Spleen (tissue), 11 donors: ENCODE measurements around the gene CDK18. TPM values are rescaled to one million over a fixed set of nuclear protein-coding genes. Genes with fewer than 3 reads are reported as not detected.

Experiments used
- DNase-seq: peaks from one replicate; pipeline ENCODE4 v3.0.0-alpha.2; 2020
- H3K27ac ChIP-seq, 8 donors: fragments of 200-600 bp; sonication (generic) in 7 of 8; 1 replicate in 4 of 8; 2 replicates in 4 of 8; pipeline versions ENCODE4 v1.5.0 to v1.8.0; 2016 to 2021; ENCODE audit warnings: inconsistent platforms in 4 of 8, mild to moderate bottlenecking in 4 of 8, moderate library complexity in 1 of 8
- H3K27me3 ChIP-seq, 7 donors: fragments of 200-600 bp; sonication (generic) in 6 of 7; replicated peaks in 1 of 7; 1 replicate in 4 of 7; 2 replicates in 3 of 7; pipeline versions ENCODE4 v1.5.0 to v1.8.0; 2016 to 2021; ENCODE audit warnings: inconsistent platforms in 3 of 7, mild to moderate bottlenecking in 1 of 7
- H3K36me3 ChIP-seq, 6 donors: fragments of 200-600 bp; sonication (generic) in 5 of 6; 1 replicate in 4 of 6; 2 replicates in 2 of 6; pipeline versions ENCODE4 v1.5.0 to v1.8.0; 2016 to 2021; ENCODE audit warnings: inconsistent platforms in 2 of 6
- H3K4me1 ChIP-seq, 6 donors: fragments of 200-600 bp; sonication (generic) in 5 of 6; 1 replicate in 3 of 6; 2 replicates in 3 of 6; pipeline versions ENCODE4 v1.5.0 to v1.8.0; 2016 to 2021; ENCODE audit warnings: inconsistent platforms in 3 of 6
- H3K4me3 ChIP-seq, 8 donors: fragments of 200-600 bp; sonication (generic) in 7 of 8; 1 replicate in 4 of 8; 2 replicates in 4 of 8; pipeline versions ENCODE4 v1.5.0 to v1.8.0; 2016 to 2021; ENCODE audit warnings: inconsistent platforms in 4 of 8, mild to moderate bottlenecking in 4 of 8, moderate library complexity in 2 of 8
- H3K9me3 ChIP-seq, 8 donors: fragments of 200-600 bp; sonication (generic) in 7 of 8; 1 replicate in 4 of 8; 2 replicates in 4 of 8; pipeline versions ENCODE4 v1.5.0 to v1.8.0; 2016 to 2021; ENCODE audit warnings: inconsistent platforms in 4 of 8
- POLR2A ChIP-seq, 3 donors: fragments of 450-650 bp; IDR thresholded peaks; one replicate each; pipeline ENCODE4 v1.5.1; 2017; ENCODE audit warnings: antibody characterized with exemption in 3 of 3, mild to moderate bottlenecking in 1 of 3
- POLR2AphosphoS5 ChIP-seq, 3 donors: sonication (generic); formaldehyde crosslinking; IDR thresholded peaks; one replicate each; pipeline ENCODE4 v1.5.1; 2017; ENCODE audit warnings: antibody characterized with exemption in 3 of 3
- WGBS, 5 donors: extraction: QIAGEN DNeasy Blood & Tissue Kit in 3 of 5; methylation state at CpG; one replicate each; pipeline versions ENCODE4 v1.1.5 to v1.1.7; 2013 to 2018; 5-methylcytosine and 5-hydroxymethylcytosine counted together
- intact Hi-C: fragments of 100-400 bp; cut with DNase I; formaldehyde crosslinking; loops from one replicate; pipeline ENCODE4 v1.15.0; 2023; ENCODE audit warnings: low total_unique reads
- polyA plus RNA-seq, 3 donors: library from polyadenylated mRNA; stranded (reverse); fragments of 200-250 nt; gene quantifications; one replicate each; pipeline ENCODE4 v1.2.1, GENCODE V29; 2013
- total RNA-seq, 7 donors: library from RNA; depleted of rRNA in 3 of 7; stranded (reverse); fragments of >200 nt in 3 of 7; fragmentation: NEBNext Ultra II Directional in 4 of 7; extraction: Animal tissue kit (Norgen Biotek cat#: 25700) in 4 of 7; gene quantifications; one replicate each; pipeline versions ENCODE4 v1.1.0 to v1.2.1, GENCODE V29; 2016 to 2021
- TF ChIP-seq, protein P1 (sequence below), 11 experiments: fragments of 200-600 bp in 7 of 11; fragments of 450-650 bp in 4 of 11; sonication (generic) in 4 of 11; IDR thresholded peaks in 8 of 11; conservative IDR thresholded peaks in 3 of 11; 1 replicate in 7 of 11; 2 replicates in 4 of 11; pipeline versions ENCODE4 v1.4.0 to v1.8.0; 2016 to 2021; ENCODE audit warnings: antibody characterized with exemption in 11 of 11, inconsistent platforms in 4 of 11, mild to moderate bottlenecking in 1 of 11
- donor health status: healthy with polysubstance abuse.
- donor health status: DM: no; HTN: no; CAD: no; lungs with moderate emphysema.
- donor health status: DM: no; HTN: no; CAD: no.
- donor health status: Bipolar disorder and iron deficiency.
- donor health status: healthy.
- donor health status: DM: no; HTN: no; CAD: no.
- donor health status: DM: yes; HTN: yes; CAD: no.

The CDK18 gene
- total and polyA plus RNA-seq, 10 donors = 3.5 to 25.3 (median 17.8) TPM

DNA sequence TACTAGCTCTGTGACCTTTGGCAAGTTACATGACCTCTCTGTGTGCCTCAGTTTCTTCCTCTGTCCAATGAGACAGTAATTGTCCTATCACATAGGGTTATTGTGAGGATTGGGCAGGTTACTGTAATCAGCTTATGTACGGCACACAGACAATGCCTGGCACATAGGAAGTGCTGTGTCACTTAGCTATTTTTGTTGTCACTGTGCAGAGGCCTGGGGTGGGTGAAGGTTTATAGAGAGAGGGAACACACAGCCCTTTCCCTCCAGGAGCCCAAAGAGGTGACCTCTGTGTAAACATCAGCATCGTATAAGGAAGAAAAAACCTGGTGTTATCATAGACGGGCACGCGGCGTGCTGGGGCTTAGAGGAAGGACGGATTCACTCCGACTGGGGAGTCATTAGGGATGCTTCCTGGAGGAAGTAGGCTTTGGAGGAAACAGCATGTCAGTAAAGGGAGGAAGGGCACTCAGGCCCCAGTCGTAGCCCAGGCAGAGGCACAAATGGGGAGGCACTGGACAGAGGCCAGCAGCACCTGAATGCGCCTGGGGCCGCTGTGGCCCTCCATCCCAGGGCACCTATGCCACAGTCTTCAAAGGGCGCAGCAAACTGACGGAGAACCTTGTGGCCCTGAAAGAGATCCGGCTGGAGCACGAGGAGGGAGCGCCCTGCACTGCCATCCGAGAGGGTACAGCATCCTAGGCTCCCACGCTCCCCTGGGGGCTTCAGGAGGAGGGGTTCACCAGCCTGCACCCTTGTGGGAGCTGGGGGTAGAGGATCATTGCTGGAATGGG is 21.2 kb downstream of the CDK18 start:
- TF ChIP-seq, protein P1, sequence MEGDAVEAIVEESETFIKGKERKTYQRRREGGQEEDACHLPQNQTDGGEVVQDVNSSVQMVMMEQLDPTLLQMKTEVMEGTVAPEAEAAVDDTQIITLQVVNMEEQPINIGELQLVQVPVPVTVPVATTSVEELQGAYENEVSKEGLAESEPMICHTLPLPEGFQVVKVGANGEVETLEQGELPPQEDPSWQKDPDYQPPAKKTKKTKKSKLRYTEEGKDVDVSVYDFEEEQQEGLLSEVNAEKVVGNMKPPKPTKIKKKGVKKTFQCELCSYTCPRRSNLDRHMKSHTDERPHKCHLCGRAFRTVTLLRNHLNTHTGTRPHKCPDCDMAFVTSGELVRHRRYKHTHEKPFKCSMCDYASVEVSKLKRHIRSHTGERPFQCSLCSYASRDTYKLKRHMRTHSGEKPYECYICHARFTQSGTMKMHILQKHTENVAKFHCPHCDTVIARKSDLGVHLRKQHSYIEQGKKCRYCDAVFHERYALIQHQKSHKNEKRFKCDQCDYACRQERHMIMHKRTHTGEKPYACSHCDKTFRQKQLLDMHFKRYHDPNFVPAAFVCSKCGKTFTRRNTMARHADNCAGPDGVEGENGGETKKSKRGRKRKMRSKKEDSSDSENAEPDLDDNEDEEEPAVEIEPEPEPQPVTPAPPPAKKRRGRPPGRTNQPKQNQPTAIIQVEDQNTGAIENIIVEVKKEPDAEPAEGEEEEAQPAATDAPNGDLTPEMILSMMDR (IDR thresholded peaks at IDR 0.05 in 8 of 11, conservative IDR thresholded peaks at IDR 0.05 in 3 of 11) = no peak
- TF ChIP-seq POLR2AphosphoS5 (IDR thresholded peaks at IDR 0.05) = no peak
- no peak for TF ChIP-seq POLR2A (IDR thresholded peaks at IDR 0.05)
- 82 to 94% (median 87%) methylated on average over 16 to 18 of the region's 18 CpGs for WGBS, 5 donors
- peaks cover 0 to 28% (median 0%) of the 10 kb centered on the region in 6 donors for H3K36me3 ChIP-seq
- H3K4me1 ChIP-seq = peaks cover 0 to 18% (median 11%) of the 10 kb centered on the region in 6 donors
- no peak for DNase-seq
- no peak overlapping the region for H3K27ac ChIP-seq
- intact Hi-C loops = loop anchor here (2.0 to 5.0 kb wide), 2 partner anchors 37 to 107 kb away; partner anchors contain the start of gene ELK4
- no peak overlapping the region for H3K4me3 ChIP-seq
- H3K27me3 ChIP-seq = no peaks in the 10 kb centered on the region
- H3K9me3 ChIP-seq = no peaks in the 10 kb centered on the region

DNA sequence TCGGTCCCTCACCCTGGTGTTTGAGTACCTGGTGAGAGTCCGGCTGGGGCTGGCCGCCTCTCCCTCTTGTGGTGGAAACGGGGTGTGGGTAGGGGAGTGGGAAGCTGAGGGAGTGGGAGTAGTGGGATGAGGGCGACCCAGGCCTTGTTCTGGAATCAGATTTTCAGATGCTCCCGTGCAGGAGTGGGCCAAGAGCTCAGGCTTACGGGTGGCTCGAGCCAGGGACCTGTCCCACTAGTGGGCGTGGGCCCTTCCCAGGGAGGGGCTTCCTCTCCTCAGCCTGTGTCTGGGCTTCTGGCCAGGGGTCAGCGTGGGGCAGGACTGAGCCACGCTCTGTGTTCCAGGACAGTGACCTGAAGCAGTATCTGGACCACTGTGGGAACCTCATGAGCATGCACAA is 22.0 kb downstream of the CDK18 start:
- peaks cover 0 to 18% (median 11%) of the 10 kb centered on the region in 6 donors for H3K4me1 ChIP-seq
- TF ChIP-seq, protein P1 (IDR thresholded peaks at IDR 0.05 in 8 of 11, conservative IDR thresholded peaks at IDR 0.05 in 3 of 11) = no peak
- TF ChIP-seq POLR2AphosphoS5 (IDR thresholded peaks at IDR 0.05) (no peak), POLR2A (IDR thresholded peaks at IDR 0.05) (no peak)
- H3K36me3 ChIP-seq = peaks cover 0 to 36% (median 0%) of the 10 kb centered on the region in 6 donors
- no peak overlapping the region for H3K27ac ChIP-seq
- intact Hi-C loops = loop anchor here (5.0 kb wide), 1 partner anchor 106 kb away; the partner anchor contains the start of gene ELK4
- H3K27me3 ChIP-seq = no peaks in the 10 kb centered on the region
- DNase-seq = no peak
- 67 to 91% (median 82%) methylated on average over 7 to 11 of the region's 11 CpGs for WGBS, 5 donors
- no peaks in the 10 kb centered on the region for H3K9me3 ChIP-seq
- H3K4me3 ChIP-seq = no peak overlapping the region

DNA sequence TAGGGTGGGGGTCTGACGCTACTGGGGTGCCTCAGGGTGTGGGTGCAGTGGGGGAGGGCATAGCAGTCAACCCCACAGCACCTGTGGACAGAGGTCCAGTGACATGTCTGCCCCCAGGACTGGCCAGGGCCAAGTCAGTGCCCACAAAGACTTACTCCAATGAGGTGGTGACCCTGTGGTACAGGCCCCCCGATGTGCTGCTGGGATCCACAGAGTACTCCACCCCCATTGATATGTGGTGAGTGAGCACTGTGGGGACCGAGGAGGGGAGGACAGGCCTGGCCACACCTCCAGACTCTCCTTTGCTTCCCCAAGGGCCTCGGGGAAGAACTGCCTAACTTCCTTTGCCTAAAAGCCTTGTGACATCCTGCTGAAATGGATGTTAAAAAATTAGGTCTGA is 23.5 kb downstream of the CDK18 start:
- no peak for TF ChIP-seq POLR2AphosphoS5 (IDR thresholded peaks at IDR 0.05)
- no peak for TF ChIP-seq POLR2A (IDR thresholded peaks at IDR 0.05)
- TF ChIP-seq, protein P1 (IDR thresholded peaks at IDR 0.05 in 8 of 11, conservative IDR thresholded peaks at IDR 0.05 in 3 of 11) = no peak
- Histone ChIP-seq H3K36me3 (peaks cover 0 to 47% (median 0%) of the 10 kb centered on the region in 6 donors), H3K4me1 (peaks cover 0 to 18% (median 11%) of the 10 kb centered on the region in 6 donors), H3K9me3 (no peaks in the 10 kb centered on the region), H3K27me3 (no peaks in the 10 kb centered on the region), H3K4me3 (no peak overlapping the region), H3K27ac (no peak overlapping the region)
- intact Hi-C loops = loop anchor here (5.0 kb wide), 1 partner anchor 104 kb away; the partner anchor contains the start of gene ELK4
- DNase-seq = no peak
- 48 to 69% (median 52%) methylated on average over 4 of the region's 4 CpGs for WGBS, 5 donors

DNA sequence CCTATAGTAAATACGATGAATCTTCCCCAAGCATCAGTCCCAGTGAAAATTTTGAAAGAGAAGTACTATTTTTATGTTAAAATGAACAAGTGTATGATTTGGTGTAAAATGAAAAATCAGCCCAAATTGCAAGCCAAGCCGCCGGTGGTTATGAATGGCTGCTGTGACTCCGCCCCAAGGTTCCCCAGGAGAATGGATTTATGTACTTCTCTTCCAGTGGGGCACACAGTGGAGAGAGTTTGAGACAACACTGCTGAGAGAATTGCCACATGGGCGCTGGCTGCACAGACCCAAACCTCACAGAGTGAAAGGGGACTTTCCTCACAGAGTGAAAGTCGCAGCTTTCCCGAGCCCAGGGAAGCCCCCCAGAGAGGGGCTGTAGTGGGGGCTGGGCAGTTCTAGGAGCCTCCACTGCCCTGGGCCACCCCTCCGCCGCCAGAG is 24.0 kb downstream of the CDK18 start:
- Histone ChIP-seq H3K4me1 (peaks cover 0 to 18% (median 11%) of the 10 kb centered on the region in 6 donors), H3K27me3 (no peaks in the 10 kb centered on the region), H3K4me3 (peak overlapping the region in 1 of 8 donors; percentile 66), H3K27ac (no peak overlapping the region), H3K36me3 (peaks cover 0 to 43% (median 0%) of the 10 kb centered on the region in 6 donors), H3K9me3 (no peaks in the 10 kb centered on the region)
- intact Hi-C loops = loop anchor here (5.0 kb wide), 1 partner anchor 104 kb away; the partner anchor contains the start of gene ELK4
- no peak for DNase-seq
- WGBS, 5 donors = 60 to 85% (median 65%) methylated on average over 5 to 9 of the region's 9 CpGs
- TF ChIP-seq POLR2AphosphoS5 (IDR thresholded peaks at IDR 0.05) = no peak
- TF ChIP-seq POLR2A (IDR thresholded peaks at IDR 0.05) = no peak
- TF ChIP-seq, protein P1 (IDR thresholded peaks at IDR 0.05 in 8 of 11, conservative IDR thresholded peaks at IDR 0.05 in 3 of 11) = no peak
